T47D (cell line): ENCODE results near the gene CMIP.
"Not testable (repeated sequence)": the region's sequence is repeated elsewhere in the genome, so short reads cannot be mapped to it uniquely, and the experiment has no call there.

Experiments used
- DNase-seq, 2 experiments: peaks; one replicate each; pipeline versions ENCODE4 v3.0.0 to v3.0.0-alpha.2; 2011 to 2012; ENCODE audit warnings: low read depth in 1 of 2, low spot score in 1 of 2
- JUND ChIP-seq: IDR thresholded peaks from 2 replicates; pipeline ENCODE4 v1.6.1; 2012; ENCODE audit warnings: low read depth
- in situ Hi-C: cut with HindIII; loops from 2 replicates; pipeline ENCODE4 v1.10.0; 2016; ENCODE audit warnings: low sequenced_read_pairs, low pct_unique_long_range_greater_than_20kb

Gene CMIP

GRCh38 chr16:81730090-81731051 is 285.8 kb downstream of the CMIP start:
- DNase-seq, result peak; percentile 65 to 80
- in situ Hi-C loops, result no loop called here
- TF ChIP-seq JUND, result no peak

GRCh38 chr16:81731649-81732048 is 287.0 kb downstream of the CMIP start:
- in situ Hi-C loops, result no loop called here
- TF ChIP-seq JUND, result no peak
- no peak for DNase-seq

GRCh38 chr16:81732699-81733098 is 288.1 kb downstream of the CMIP start:
- in situ Hi-C loops, result no loop called here
- TF ChIP-seq JUND, result no peak

GRCh38 chr16:81733295-81733694 is 288.7 kb downstream of the CMIP start:
- TF ChIP-seq JUND, result no peak
- DNase-seq, result no peak
- in situ Hi-C loops, result no loop called here

More at GRCh38 chr16:81732699-81733098, 288.1 kb downstream of the CMIP start:
- no peak for DNase-seq

- in situ Hi-C loops, result no loop called here
- no peak for DNase-seq
- no peak for TF ChIP-seq JUND
These were observed 290.2 kb downstream of the CMIP start for GRCh38 chr16:81734632-81735434.

GRCh38 chr16:81737885-81738536 is 293.4 kb downstream of the CMIP start:
- peak; percentile 88 to 93 for DNase-seq
- no peak for TF ChIP-seq JUND
- in situ Hi-C loops, result no loop called here

- no peak for TF ChIP-seq JUND
- DNase-seq, result no peak
- in situ Hi-C loops, result no loop called here
These were observed 294.3 kb downstream of the CMIP start for GRCh38 chr16:81738783-81739496.

- no peak for TF ChIP-seq JUND
- no peak for DNase-seq
- in situ Hi-C loops, result no loop called here
These were observed 294.9 kb downstream of the CMIP start for GRCh38 chr16:81739503-81739902.

GRCh38 chr16:81740169-81740568 is 295.6 kb downstream of the CMIP start:
- TF ChIP-seq JUND, result no peak
- in situ Hi-C loops, result no loop called here
- DNase-seq, result peak in 1 of 2 experiments; percentile 25

- in situ Hi-C loops, DNase-seq: not testable (repeated sequence)
These were observed 296.8 kb downstream of the CMIP start for GRCh38 chr16:81741430-81741770.

- no peak for TF ChIP-seq JUND
- no peak for DNase-seq
- in situ Hi-C loops, result no loop called here
These were observed 299.8 kb downstream of the CMIP start for GRCh38 chr16:81744385-81744784.

GRCh38 chr16:81744911-81745310 is 300.3 kb downstream of the CMIP start:
- in situ Hi-C loops, result no loop called here
- DNase-seq, result no peak
- TF ChIP-seq JUND, result no peak
